GM19324 (cell line): ENCODE results near the gene CNTNAP2.
"Not testable (repeated sequence)": the region's sequence is repeated elsewhere in the genome, so short reads cannot be mapped to it uniquely, and the experiment has no call there.

Source experiments
- ATAC-seq: cut with Tn5 transposase; IDR thresholded peaks from one replicate; pipeline ENCODE4 v1.9.1; 2021; ENCODE audit warnings: mild to moderate bottlenecking, moderate library complexity; ENCODE audit not compliant: unreplicated experiment, low FRiP score

The CNTNAP2 gene

DNA sequence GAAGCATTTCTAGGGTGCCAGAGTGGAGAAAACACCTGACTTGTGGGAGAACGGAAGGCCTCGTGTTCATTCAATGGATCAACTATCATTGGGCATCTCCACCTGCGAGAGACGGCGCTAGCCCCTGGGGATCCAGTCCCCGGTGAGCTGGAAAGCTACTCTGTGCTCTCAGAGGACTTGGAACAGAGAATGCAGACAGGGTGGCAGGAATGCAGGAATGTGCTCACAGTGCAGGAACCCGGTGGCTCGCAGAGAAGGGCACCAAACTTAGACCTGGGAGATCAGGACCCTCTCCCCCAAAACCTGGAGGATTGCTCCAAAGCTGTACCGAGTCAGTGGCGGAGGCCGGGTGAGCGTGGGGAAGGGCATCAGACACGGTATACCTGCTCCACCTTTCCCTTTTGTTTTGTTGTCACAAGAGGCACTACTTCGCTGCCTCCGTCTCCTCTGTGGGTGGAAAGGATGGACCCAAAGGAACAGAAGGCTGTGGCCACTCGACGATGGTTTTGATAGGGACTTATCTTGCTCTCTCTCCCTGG is 1905.0 kb downstream of the CNTNAP2 start:
- no peak for ATAC-seq

DNA sequence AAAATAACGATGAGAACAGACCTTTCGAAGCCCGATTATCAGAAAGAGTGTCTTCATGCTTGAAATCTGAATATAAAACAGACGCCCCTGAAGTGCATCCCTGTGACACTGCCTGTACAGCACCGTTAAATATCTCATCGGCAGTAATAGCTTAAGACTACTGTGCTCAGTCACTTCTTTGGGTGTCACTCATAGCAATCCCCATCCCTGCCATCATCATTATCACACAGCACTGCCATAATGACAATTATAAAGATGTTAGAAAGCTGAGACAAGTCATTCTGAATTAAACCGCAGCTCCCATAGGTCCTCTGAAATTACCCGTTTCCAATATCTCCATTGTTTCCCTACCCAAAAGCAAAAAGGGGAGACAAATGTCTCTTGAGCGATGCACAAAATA is 1906.2 kb downstream of the CNTNAP2 start:
- no peak for ATAC-seq

DNA sequence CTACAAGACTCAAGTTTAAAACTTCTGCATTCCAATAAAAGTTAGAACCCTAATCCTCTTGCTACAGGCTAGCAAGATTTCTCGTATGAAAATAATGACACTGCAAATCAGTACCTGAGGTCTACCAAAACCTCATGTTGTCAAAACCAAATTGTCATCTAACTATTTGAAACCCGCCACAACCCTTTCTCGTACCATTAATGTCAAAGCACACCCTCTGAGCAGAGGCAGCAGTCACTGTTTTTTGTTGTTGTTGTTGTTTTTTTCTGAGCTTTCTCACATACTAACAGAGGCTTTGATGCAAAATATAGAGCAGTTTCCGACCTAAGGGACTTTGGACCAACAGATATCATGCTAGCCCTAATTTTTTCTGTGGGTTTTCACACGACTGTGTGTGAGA is 1910.1 kb downstream of the CNTNAP2 start:
- ATAC-seq = no peak

DNA sequence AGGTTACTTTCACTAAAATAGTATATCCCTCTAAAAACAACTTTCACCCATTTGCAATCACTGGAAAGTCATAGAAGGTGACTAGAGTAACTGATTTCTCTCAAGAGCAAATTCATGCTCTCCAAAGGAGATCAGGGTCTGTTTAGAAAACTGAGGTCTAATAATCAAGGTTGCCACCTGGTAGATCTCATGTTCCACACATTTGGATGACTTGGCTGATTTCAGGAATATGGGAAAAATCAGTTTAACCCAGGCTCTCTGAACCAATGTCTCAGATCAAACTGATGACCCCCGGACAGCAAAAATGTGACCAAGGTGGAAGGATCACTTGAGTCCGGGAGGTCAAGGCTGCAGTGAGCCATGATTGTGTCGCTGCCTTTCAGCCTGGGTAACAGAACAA is 1911.6 kb downstream of the CNTNAP2 start:
- no peak for ATAC-seq

DNA sequence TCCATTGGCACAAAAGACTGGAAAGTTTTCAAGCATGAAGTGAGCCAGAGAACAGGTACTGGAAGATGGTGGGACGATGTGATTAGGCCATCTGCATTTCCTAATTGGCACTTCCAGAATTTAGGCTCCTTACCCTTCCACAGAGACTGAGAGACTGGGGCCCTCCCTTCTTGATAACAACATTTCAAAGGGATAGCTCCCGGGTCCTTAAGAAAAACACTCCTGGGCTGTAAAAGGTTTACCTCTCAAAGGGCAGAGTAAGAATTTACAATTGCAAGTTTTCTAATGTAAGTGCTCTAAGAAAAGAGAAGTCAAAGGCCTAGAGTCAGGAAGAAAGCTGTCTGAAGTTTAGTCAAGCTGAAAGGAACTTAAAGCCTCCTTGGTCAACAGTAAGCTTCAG is 1914.4 kb downstream of the CNTNAP2 start:
- no peak for ATAC-seq

DNA sequence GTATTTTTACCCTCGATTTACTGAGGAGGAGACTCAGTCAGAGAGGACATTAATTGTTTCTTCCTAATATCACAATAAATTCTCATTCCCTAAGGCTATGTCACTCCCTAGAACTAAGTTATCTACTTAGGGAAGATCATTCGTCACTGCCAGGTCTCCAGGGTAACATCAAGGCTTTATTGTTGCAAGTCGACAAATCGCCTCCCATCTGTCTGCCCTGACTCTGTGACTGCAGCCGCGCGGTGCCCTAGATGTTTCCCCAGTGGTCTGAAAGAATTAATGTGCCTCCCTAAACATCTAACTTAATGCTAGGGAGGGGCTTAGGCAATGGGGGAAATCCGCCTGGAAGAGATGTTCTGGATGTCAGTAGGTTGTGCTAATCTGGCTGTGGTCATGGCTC is 1915.2 kb downstream of the CNTNAP2 start:
- no peak for ATAC-seq

DNA sequence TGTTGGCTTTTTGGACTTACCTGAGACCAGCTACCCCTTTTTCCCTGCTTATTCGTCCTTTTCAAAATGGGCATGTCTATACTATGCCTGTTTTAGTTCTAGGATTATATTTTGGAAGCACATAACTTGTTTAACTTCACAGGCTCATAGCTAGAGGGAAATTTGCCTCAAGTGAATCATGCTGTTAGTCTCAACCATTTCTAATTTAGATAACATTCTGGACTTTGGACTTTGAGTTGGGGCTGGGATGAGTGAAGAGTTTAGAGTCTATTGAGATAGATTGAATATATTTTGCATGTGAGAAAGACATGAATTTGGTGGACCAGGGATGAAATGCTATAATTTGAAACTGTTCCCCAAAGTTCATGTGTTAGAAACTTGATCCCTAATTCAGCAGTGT is 1919.3 kb downstream of the CNTNAP2 start:
- no peak for ATAC-seq

DNA sequence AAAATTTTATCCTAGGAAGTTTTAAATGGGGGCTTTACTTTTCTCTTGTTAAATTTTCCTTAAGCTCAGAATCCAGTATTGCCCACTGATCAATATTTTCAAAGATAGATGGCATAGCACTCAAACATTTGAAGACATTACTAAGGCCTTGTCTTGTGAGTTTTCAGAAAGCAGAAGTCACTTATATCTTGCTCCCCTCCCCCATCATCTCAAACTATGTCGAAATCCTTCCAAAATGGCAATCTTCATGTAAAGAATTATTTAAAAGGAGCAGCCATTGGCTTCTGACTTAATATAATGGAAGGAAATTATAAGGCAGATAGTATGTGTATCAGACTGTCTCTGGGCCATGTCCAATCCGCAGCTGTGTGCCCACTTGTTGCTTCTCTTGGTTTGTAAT is 1920.4 kb downstream of the CNTNAP2 start:
- ATAC-seq = no peak

DNA sequence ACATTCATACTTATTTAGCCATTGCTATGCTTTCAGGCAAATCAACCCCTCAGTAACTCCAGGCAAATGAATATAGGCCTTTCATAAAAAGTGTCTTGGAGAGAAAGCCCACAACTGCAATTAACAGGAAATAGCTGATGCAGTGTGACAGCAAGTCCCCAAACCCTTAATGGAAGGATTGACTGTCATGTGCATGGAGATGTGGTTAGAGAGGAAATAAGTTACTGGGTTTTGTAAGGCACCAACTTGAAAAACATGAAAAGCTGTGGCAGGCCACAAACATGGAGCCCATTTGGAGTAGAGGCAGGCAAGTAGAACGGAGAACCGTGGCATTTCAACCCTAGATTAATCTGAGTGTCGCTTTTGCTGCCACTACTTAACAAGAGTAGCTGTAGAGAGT is 1924.6 kb downstream of the CNTNAP2 start:
- no peak for ATAC-seq

DNA sequence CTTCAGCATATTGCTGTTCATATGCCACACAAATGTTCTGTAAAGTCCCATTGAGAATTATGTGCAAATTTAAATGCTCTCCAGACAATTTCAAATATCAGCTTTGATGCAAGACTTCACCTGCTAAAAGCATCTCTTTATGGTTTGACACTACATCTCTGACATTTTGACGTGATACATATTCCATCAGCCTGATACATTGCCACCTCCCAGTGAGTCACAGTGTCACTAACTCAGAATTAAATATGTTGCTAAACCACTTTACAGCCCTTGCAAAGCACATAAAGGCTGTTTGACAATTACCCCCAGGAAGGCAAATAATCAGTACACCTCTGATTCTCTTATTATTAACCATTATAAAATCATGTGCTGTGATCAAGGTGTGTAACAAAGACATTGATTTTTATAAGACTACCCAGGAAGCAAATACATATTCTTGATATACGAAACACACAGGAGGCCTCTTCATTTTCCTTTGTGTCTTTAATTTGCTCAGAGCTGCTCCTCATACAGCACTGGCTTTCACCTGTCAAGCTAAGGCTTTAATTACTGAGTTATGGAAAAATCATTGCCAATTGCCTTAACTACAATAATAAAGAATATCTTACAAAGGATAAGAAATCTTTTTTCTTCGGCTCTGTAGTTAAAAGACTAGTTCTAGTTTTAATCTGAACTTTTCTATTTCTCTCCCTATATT is 1926.5 kb downstream of the CNTNAP2 start:
- no peak for ATAC-seq

DNA sequence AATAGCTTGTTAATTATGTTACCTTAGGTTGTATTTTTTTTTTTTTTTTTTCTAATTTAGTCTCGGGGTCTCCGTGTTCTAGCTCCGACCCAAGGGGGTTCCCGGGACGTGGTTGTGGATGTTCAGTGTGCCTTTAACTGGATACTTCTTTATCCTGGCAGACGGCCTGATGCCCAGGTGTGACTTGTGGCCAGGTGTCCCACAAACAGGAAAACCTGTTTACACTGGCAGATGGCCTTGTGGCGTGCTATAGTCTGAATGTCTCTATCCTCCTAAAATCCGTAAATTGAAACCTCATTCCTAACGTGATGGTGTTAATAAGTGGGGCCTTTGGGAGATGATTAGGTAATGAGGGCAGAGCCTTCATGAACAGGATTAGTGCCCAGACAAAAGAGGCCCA is 1927.6 kb downstream of the CNTNAP2 start:
- ATAC-seq = no peak

DNA sequence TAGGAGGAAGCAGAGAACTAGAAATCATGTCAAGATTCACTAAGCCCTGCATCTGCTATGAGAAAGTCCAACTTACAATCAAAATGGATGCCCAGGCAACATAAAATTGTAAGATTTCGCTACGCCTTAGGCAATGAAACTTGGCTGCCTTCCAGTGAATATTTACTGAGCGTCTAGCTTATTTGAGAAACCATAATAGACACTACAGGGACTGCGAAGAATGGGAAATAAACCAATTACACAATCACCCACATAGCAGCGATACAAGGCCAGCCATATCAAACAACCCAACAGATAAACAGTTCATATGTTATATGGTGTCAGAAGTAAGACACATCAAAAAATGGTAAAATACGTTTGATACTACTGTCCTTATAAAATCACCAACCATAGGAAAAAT is 1928.9 kb downstream of the CNTNAP2 start:
- ATAC-seq = no peak

DNA sequence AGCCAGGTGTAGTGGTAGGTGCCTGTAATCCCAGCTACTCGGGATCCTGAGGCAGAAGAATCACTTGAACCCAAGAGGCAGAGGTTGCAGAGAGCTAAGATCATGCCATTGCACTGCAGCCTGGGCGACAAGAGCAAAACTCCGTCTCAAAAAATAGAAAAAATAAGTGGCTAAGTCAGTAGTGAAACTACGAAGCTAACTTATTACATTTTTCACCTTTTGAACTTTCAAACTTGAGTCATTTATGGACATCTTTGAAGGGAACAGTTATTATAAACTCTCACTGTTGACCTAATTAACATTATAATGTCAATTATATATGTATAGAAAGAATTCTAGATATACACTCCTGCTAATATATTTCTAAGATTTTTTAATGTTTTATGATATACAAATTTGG is 1932.5 kb downstream of the CNTNAP2 start:
- no peak for ATAC-seq

DNA sequence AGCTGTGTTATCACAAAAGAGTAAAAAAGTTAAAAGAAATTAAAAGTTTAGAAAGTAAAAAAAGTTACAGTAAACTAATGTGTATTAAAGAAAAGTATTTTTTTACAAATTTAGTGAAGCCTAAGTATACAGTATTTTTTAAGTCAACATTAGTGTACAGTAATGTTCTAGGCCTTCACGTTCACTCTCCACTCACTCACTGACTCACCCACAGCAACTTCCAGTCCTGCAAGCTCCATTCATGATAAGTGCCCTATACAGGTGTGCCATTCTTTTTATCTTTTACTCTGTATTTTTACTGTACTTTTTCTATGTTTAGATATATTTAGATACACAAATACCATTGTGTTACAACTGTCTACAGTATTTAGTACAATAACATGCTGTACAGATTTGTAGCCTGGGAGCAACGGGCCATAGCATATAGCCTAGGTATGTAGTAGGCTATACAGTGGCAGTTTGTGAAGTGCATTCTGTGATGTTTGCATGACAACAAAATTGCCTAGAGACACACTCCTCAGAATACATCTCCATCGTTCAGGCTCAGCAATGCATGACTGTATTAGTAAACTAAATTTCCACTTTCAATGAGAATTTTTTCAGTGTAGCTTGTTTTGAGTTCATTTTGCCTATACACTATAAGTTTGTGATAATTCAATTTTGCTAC is 1934.0 kb downstream of the CNTNAP2 start:
- ATAC-seq = no peak

DNA sequence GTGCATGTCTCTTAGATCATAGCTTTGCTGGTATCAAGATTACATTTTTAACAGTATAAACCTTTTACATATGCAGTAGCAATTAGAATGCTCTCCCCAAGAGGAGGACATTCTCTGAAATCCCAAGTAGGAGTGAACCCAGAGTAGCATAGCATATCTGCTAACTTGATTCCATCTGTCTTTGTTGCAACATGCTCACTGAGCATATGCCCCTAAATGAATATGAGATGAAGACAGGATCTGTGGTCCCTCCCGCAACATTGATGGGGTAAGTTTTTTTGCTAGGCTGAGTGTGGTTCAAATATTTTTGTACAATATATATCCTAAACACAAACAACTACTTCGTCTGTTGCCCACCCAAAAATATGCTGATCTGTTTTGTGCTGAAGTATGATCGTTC is 1939.8 kb downstream of the CNTNAP2 start:
- ATAC-seq = no peak

DNA sequence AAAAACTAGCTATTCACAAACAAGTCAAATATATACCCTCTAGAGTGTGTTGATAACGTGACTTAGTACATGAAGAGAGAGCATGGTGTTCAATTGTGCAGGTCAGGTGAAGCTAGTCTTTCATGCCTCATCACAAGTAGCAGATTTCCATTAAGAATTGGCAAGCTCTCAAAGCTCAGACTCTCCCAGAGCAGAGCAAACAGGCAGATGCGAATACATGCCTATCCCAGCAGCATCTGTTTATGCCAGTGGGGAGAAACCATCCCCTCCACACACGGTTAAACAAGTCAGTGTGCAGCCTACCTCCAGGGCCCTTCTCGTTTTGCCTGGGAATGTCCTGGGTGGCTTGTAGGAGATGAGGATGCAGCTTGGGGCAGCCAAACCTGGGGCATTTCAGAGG is 1941.5 kb downstream of the CNTNAP2 start:
- no peak for ATAC-seq

DNA sequence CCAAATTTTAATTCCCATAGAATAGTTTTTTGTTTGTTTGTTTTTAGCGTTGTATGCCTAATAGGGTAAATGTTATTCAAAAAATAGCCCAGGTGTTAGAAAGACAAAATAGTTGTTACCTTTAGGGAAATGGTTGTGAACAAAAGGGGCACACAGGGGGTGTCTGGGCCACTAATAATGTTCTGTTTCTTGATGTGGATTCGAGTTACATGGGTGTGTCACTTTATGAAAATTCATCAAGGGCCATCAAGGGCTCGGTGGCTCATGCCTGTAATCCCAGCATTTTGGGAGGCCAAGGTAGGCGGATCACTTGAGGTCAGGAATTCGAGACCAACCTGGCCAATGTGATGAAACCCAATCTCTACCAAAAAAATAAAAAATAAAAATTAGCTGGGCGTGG is 1942.2 kb downstream of the CNTNAP2 start:
- no peak for ATAC-seq

DNA sequence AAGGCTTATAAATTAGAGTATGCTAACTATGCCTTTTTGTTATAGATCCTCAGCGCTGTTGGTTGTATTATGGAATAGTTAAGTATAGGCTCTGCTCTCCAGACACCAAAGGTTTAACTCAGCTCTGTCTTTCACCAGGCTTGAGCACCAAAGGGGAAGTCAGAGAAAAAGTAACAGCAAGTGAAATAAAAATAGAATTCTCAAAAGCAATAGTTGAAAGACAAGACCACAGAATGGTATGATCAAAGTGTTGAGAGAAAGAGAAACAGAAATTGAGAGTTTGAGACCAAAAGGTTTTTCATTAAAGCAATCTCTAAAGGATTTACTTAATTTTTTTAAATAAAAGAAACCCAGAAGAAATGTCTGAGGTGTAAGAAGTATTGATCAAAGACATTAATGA is 1944.1 kb downstream of the CNTNAP2 start:
- no peak for ATAC-seq

DNA sequence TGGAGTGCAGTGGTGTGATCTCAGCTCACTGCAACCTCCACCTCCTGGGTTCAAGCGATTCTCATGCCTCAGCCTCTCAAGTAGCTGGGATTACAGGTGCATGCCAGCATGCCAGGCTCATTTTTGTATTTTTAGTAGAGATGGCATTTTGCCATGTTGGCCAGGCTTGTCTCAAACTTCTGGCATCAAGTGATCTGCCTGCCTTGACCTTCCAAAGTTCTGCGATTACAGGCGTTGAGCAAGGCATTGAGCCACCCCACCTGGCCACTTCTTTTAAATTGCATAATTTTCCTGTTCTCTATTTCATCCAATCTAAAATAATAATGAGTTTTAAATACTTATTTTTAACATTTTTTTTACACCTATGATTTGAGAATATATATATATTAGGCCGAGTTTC is 1961.5 kb downstream of the CNTNAP2 start:
- ATAC-seq = not testable (repeated sequence)

DNA sequence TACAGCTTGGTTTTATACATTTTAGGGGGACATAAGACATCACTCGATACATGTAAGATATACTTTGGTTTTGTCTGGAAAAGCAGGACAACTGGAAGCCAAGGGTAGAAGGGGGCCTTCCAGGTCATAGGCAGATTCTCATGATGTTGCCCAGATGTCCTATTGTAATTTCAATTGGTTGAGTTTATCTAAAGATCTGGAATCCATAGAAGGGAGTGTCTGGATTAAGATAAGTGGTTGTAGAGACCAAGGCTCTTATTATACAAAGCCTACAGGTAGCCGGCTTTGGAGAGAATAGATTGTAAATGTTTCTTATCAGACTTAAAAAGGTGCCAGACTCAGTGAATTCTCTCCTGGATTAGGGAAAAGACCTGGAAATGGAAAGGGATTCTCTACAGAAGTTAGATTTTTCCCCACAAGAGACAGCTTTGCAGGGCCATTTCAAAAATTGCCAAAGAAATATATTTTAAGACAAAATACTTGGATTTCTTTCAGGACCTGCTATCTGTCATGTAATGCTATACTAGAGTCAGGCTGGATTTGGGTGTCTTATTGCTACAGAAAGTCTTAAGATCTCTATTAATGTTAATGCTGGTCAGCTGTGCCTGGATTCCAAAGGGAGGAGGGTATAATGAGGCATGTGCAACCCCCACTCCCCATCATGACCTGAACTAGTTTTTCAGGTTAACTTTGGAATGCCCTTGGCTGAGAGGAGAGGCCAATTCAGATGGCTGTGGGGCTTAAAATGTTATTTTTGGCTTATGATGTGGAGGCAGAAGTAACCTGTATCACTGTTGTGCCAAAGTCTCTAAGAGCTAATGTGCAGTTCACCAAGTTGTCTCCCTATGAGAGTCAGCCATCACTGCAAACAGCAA is 1962.8 kb downstream of the CNTNAP2 start:
- ATAC-seq = no peak

DNA sequence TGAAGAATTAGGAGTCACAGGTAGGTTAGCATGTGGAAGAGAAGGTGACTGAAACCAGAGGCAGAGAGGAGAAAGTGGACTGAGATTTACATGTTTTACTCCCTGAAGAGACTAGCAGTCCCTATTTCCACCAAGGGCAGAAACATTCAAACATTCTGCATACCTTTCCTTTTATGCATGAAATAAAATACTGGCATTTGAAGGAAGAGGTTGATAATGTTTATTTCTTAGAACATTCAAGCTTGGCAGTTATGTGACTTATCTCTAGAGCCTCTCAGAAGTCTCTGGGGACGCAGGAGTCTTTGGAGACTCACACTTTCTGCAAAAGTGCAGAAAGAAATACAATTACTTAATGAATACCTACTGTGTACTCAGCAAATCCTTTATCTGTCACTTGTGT is 1966.8 kb downstream of the CNTNAP2 start:
- ATAC-seq = no peak
